ENCODE results near the gene NEDD1.

The NEDD1 gene

GRCh38 chr12:96906849-96907670 is at the start of gene NEDD1:
NEDD1 (plus strand) TSS chr12:96907257; CDS start chr12:96909760, 2,503 bp downstream.
- peak; percentile 70 to 79 for DNase-seq

GRCh38 chr12:96858162-96858561 is 48.9 kb upstream of the NEDD1 start:
- no peak for DNase-seq

- no peak for DNase-seq
Measured at GRCh38 chr12:96861656-96862055, 45.4 kb upstream of the NEDD1 start.

- no peak for DNase-seq
Measured at GRCh38 chr12:96862326-96862725, 44.7 kb upstream of the NEDD1 start.

- DNase-seq, result no peak
Measured at GRCh38 chr12:96864335-96864734, 42.7 kb upstream of the NEDD1 start.

GRCh38 chr12:96866801-96867590 is 40.1 kb upstream of the NEDD1 start:
- DNase-seq, result no peak

GRCh38 chr12:96870946-96871345 is 36.1 kb upstream of the NEDD1 start:
- DNase-seq, result no peak

GRCh38 chr12:96872961-96873360 is 34.1 kb upstream of the NEDD1 start:
- no peak for DNase-seq

- no peak for DNase-seq
Measured at GRCh38 chr12:96874211-96874610, 32.8 kb upstream of the NEDD1 start.

GRCh38 chr12:96876966-96877365 is 30.1 kb upstream of the NEDD1 start:
- DNase-seq, result no peak

GRCh38 chr12:96878704-96879103 is 28.4 kb upstream of the NEDD1 start:
- no peak for DNase-seq

GRCh38 chr12:96879301-96879700 is 27.8 kb upstream of the NEDD1 start:
- no peak for DNase-seq

GRCh38 chr12:96880220-96880619 is 26.8 kb upstream of the NEDD1 start:
- DNase-seq, result no peak

- DNase-seq, result no peak
Measured at GRCh38 chr12:96881608-96882007, 25.4 kb upstream of the NEDD1 start.

GRCh38 chr12:96882862-96883261 is 24.2 kb upstream of the NEDD1 start:
- no peak for DNase-seq

GRCh38 chr12:96883571-96883970 is 23.5 kb upstream of the NEDD1 start:
- DNase-seq, result no peak

- no peak for DNase-seq
Measured at GRCh38 chr12:96886998-96887677, 19.9 kb upstream of the NEDD1 start.

GRCh38 chr12:96889273-96889933 is 17.7 kb upstream of the NEDD1 start:
- no peak for DNase-seq

GRCh38 chr12:96890331-96890730 is 16.7 kb upstream of the NEDD1 start:
- DNase-seq, result no peak

GRCh38 chr12:96892104-96892503 is 15.0 kb upstream of the NEDD1 start:
- DNase-seq, result no peak

- no peak for DNase-seq
Measured at GRCh38 chr12:96897421-96897820, 9.6 kb upstream of the NEDD1 start.

- DNase-seq, result no peak
Measured at GRCh38 chr12:96901175-96901574, 5.9 kb upstream of the NEDD1 start.

- DNase-seq, result no peak
Measured at GRCh38 chr12:96902076-96902475, 5.0 kb upstream of the NEDD1 start.

Data from NCI-H1930 (cell line).